Measurements from ENCODE around the gene ZDHHC3. TPM values are rescaled to one million over a fixed set of nuclear protein-coding genes. Genes with fewer than 3 reads are reported as not detected.

ZDHHC3 gene
- total RNA-seq, 1 donor from 2014 or later: 63.7 TPM

- no peaks in the 10 kb centered on the region for H3K4me1 Mint-ChIP-seq
- H3K27ac Mint-ChIP-seq: no peak overlapping the region
- H3K9me3 Mint-ChIP-seq: peaks cover 16% of the 10 kb centered on the region
- TF ChIP-seq, protein P1, sequence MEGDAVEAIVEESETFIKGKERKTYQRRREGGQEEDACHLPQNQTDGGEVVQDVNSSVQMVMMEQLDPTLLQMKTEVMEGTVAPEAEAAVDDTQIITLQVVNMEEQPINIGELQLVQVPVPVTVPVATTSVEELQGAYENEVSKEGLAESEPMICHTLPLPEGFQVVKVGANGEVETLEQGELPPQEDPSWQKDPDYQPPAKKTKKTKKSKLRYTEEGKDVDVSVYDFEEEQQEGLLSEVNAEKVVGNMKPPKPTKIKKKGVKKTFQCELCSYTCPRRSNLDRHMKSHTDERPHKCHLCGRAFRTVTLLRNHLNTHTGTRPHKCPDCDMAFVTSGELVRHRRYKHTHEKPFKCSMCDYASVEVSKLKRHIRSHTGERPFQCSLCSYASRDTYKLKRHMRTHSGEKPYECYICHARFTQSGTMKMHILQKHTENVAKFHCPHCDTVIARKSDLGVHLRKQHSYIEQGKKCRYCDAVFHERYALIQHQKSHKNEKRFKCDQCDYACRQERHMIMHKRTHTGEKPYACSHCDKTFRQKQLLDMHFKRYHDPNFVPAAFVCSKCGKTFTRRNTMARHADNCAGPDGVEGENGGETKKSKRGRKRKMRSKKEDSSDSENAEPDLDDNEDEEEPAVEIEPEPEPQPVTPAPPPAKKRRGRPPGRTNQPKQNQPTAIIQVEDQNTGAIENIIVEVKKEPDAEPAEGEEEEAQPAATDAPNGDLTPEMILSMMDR (IDR thresholded peaks at IDR 0.05; ENCODE audit: unreplicated experiment): no peak
- H3K36me3 Mint-ChIP-seq: peaks cover 60% of the 10 kb centered on the region
- no peaks in the 10 kb centered on the region for H3K27me3 Mint-ChIP-seq (ENCODE audit: low read depth)
- DNase-seq (ENCODE audit: low spot score in 2 of 2, unreplicated experiment in 2 of 2): no peak
- no peak overlapping the region for H3K4me3 Mint-ChIP-seq
These were observed 26.2 kb upstream of the ZDHHC3 start for GRCh38 chr3:45002139-45002660.

DNA sequence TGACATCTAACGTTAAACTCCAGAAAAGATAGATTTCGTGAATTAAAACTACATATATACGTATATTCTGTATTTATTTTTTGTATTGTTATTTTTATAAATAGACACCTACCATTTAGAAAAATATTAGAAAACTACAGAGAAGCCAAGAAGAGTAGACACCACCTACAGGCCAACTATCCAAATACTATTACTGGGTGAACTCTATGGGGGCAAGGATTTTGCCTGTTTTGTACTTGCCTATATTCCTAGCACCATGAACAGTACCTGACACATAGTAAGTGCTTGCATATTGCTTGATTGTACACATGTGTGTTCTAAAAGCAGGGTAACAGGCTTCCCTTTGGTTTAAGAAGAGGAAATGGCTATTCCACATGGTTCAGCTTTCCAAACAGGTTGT lies 25.8 kb upstream of the ZDHHC3 start:
- Mint-ChIP-seq H3K36me3 (peaks cover 55% of the 10 kb centered on the region), H3K27ac (no peak overlapping the region), H3K4me1 (peaks cover 4% of the 10 kb centered on the region), H3K9me3 (peaks cover 16% of the 10 kb centered on the region), H3K4me3 (no peak overlapping the region), H3K27me3 (ENCODE audit: low read depth) (no peaks in the 10 kb centered on the region)
- no peak for DNase-seq (ENCODE audit: low spot score in 2 of 2, unreplicated experiment in 2 of 2)
- TF ChIP-seq, protein P1 (IDR thresholded peaks at IDR 0.05; ENCODE audit: unreplicated experiment): no peak

DNA sequence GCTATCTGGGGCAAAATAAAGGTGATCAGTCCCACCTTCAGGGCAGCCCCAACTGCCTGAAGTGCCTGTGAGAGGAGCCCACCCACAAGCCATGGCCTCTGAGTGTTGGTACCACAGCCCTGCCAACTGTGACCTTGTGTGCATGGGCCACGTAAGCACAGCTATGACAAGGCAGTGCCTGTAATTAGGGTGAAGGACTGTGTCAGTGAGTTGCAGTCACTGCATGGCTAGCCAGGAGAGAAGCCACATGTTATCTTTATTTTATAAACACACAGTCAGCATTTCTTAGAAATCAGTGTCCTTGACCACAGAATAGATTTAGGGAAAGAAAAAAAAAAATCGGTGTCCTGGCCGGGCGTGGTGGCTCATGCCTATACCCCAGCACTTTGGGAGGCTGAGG lies 24.8 kb upstream of the ZDHHC3 start:
- Mint-ChIP-seq H3K36me3 (peaks cover 54% of the 10 kb centered on the region), H3K4me1 (peaks cover 13% of the 10 kb centered on the region), H3K4me3 (no peak overlapping the region), H3K9me3 (peaks cover 16% of the 10 kb centered on the region), H3K27me3 (ENCODE audit: low read depth) (no peaks in the 10 kb centered on the region), H3K27ac (no peak overlapping the region)
- DNase-seq (ENCODE audit: low spot score in 2 of 2, unreplicated experiment in 2 of 2): no peak
- TF ChIP-seq, protein P1 (IDR thresholded peaks at IDR 0.05; ENCODE audit: unreplicated experiment): no peak

GRCh38 chr3:44999782-45000181 lies 23.8 kb upstream of the ZDHHC3 start:
- no peak overlapping the region for H3K4me3 Mint-ChIP-seq
- H3K36me3 Mint-ChIP-seq: peaks cover 44% of the 10 kb centered on the region
- peaks cover 24% of the 10 kb centered on the region for H3K4me1 Mint-ChIP-seq
- H3K27ac Mint-ChIP-seq: no peak overlapping the region
- peaks cover 8% of the 10 kb centered on the region for H3K9me3 Mint-ChIP-seq
- TF ChIP-seq, protein P1 (IDR thresholded peaks at IDR 0.05; ENCODE audit: unreplicated experiment): no peak
- no peak for DNase-seq (ENCODE audit: low spot score in 2 of 2, unreplicated experiment in 2 of 2)
- H3K27me3 Mint-ChIP-seq (ENCODE audit: low read depth): no peaks in the 10 kb centered on the region

DNA sequence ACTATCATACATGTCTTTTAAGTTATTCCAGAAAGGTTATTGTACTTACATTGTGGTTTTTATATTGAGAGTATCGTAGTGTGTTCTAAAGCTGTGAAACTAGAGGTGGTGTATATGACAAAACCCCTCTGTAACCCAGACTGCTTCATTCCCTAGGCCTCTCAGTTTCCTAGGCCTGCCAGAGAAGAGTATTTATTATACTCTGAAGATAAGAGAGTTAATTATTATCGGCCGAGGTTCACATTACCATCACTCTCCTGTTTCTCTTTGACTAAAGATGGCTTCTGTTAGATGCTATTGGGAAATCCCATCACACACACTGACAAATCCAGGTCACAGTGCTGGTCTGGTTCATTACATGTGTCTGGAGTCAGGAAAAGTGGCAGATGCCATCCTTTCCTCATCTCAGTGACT lies 20.6 kb upstream of the ZDHHC3 start:
- H3K4me3 Mint-ChIP-seq: no peak overlapping the region
- no peaks in the 10 kb centered on the region for H3K27me3 Mint-ChIP-seq (ENCODE audit: low read depth)
- no peaks in the 10 kb centered on the region for H3K9me3 Mint-ChIP-seq
- peaks cover 33% of the 10 kb centered on the region for H3K4me1 Mint-ChIP-seq
- TF ChIP-seq, protein P1 (IDR thresholded peaks at IDR 0.05; ENCODE audit: unreplicated experiment): no peak
- peak overlapping the region; percentile 89 for H3K27ac Mint-ChIP-seq
- H3K36me3 Mint-ChIP-seq: peaks cover 27% of the 10 kb centered on the region
- no peak for DNase-seq (ENCODE audit: low spot score in 2 of 2, unreplicated experiment in 2 of 2)

All from mesothelial cell of epicardium (in vitro differentiated cells).